Heart left ventricle (tissue), 16 donors: ENCODE measurements around the gene HDAC7. TPM values are rescaled to one million over a fixed set of nuclear protein-coding genes. Genes with fewer than 3 reads are reported as not detected.

Experiments used
- ATAC-seq, 4 donors: fragments of 200-7000 bp; cut with Tn5 transposase; one replicate each; pipeline ENCODE4 v1.9.1; 2020 to 2022; ENCODE audit warnings: moderate library complexity in 4 of 4, mild to moderate bottlenecking in 3 of 4, moderate number of reproducible peaks in 1 of 4
- DNase-seq, 5 donors: peaks; one replicate each; pipeline ENCODE4 v3.0.0-alpha.2; 2020
- H3K27ac ChIP-seq, 12 donors: fragments of 200-600 bp; sonication (generic) in 4 of 12; one replicate each; pipeline versions ENCODE4 v1.5.0 to v1.8.0; 2016 to 2022; ENCODE audit warnings: mild to moderate bottlenecking in 2 of 12
- H3K27me3 ChIP-seq, 9 donors: fragments of 200-600 bp; sonication (generic) in 2 of 9; one replicate each; pipeline versions ENCODE4 v1.5.1 to v1.8.0; 2016 to 2022; ENCODE audit warnings: mild to moderate bottlenecking in 3 of 9
- H3K36me3 ChIP-seq, 9 donors: fragments of 200-600 bp; sonication (generic) in 2 of 9; one replicate each; pipeline versions ENCODE4 v1.5.0 to v1.8.0; 2018 to 2022; ENCODE audit warnings: mild to moderate bottlenecking in 2 of 9
- H3K4me1 ChIP-seq, 12 donors: fragments of 200-600 bp; sonication (generic) in 4 of 12; one replicate each; pipeline versions ENCODE4 v1.5.0 to v1.8.0; 2016 to 2022; ENCODE audit warnings: mild to moderate bottlenecking in 3 of 12
- H3K4me3 ChIP-seq, 12 donors: fragments of 200-600 bp; sonication (generic) in 4 of 12; one replicate each; pipeline versions ENCODE4 v1.5.0 to v1.8.0; 2017 to 2022; ENCODE audit warnings: mild to moderate bottlenecking in 9 of 12, moderate library complexity in 4 of 12
- H3K9me3 ChIP-seq, 12 donors: fragments of 200-600 bp; sonication (generic) in 4 of 12; one replicate each; pipeline versions ENCODE4 v1.5.0 to v1.8.0; 2016 to 2022; ENCODE audit warnings: mild to moderate bottlenecking in 1 of 12
- POLR2A ChIP-seq, 2 donors: fragments of 450-650 bp; IDR thresholded peaks; one replicate each; pipeline ENCODE4 v1.6.1; 2017; ENCODE audit warnings: antibody characterized with exemption in 2 of 2, mild to moderate bottlenecking in 2 of 2, moderate library complexity in 2 of 2
- WGBS, 4 donors: extraction: QIAGEN DNeasy Blood & Tissue Kit in 2 of 4; methylation state at CpG; one replicate each; pipeline versions ENCODE4 v1.1.5 to v1.1.7; 2013 to 2018; 5-methylcytosine and 5-hydroxymethylcytosine counted together
- intact Hi-C, 10 donors: fragments of 100-400 bp; cut with DNase I; formaldehyde crosslinking; loops; one replicate each; pipeline versions ENCODE4 v1.11.1 to v1.14.2; 2022
- polyA plus RNA-seq, 2 donors: library from polyadenylated mRNA; stranded (reverse); fragments of 200-250 nt; gene quantifications; one replicate each; pipeline ENCODE4 v1.2.3, GENCODE V29; 2013
- total RNA-seq, 9 donors: library from RNA; depleted of rRNA in 2 of 9; stranded (reverse); fragments of >200 nt in 2 of 9; fragmentation: NEBNext Ultra II Directional in 3 of 9; extraction: Animal tissue kit (Norgen Biotek cat#: 25700) in 3 of 9; gene quantifications; one replicate each; pipeline versions ENCODE4 v1.1.0 to v1.2.4, GENCODE V29; 2016 to 2023
- TF ChIP-seq, protein P1 (sequence below), 12 donors: fragments of 200-600 bp; sonication (generic) in 4 of 12; IDR thresholded peaks; one replicate each; pipeline versions ENCODE4 v1.5.0 to v1.8.0; 2018 to 2022; ENCODE audit warnings: antibody characterized with exemption in 12 of 12, mild to moderate bottlenecking in 5 of 12
- donor health status: ischemic (EF 13 %, LVEDD 7.1; RV severe dilation, severe dysfunction).
- donor health status: healthy with polysubstance abuse.
- donor health status: DM: no; HTN: yes; CAD: no.
- donor health status: DM: no; HTN: no; CAD: no.
- donor health status: ischemic (EF 25% LVEDD 6.9; RV normal size, moderate dysfunction).
- donor health status: ischemic (EF 25% LVEDD 5.7; RV mildly dilated, moderate dysfunction).
- donor health status: healthy.
- donor health status: DM: yes; HTN: yes; CAD: no.
- donor health status: ischemic (EF 35%, LVEDD 5.7; RV mildly dilated, moderate dysfunction).
- donor health status: nonischemic (EF 11% LVEDD 7.7; RV severe dilation, severe dysfunction).
- donor health status: DM: yes; HTN: yes; CAD: no.
- donor health status: PGD.
- donor health status: ischemic (EF 29% LVEDD 5.4; RV normal size, mild dysfunction).
- donor health status: nonischemic (EF 23%, LVEDD 6.1; RV moderate dilation, normal function).

HDAC7 gene
- total and polyA plus RNA-seq, 11 donors = 27.4 to 63.0 (median 39.3) TPM

- TF ChIP-seq POLR2A (IDR thresholded peaks at IDR 0.05) = peak in 1 of 2 donors; percentile 7
- TF ChIP-seq, protein P1, sequence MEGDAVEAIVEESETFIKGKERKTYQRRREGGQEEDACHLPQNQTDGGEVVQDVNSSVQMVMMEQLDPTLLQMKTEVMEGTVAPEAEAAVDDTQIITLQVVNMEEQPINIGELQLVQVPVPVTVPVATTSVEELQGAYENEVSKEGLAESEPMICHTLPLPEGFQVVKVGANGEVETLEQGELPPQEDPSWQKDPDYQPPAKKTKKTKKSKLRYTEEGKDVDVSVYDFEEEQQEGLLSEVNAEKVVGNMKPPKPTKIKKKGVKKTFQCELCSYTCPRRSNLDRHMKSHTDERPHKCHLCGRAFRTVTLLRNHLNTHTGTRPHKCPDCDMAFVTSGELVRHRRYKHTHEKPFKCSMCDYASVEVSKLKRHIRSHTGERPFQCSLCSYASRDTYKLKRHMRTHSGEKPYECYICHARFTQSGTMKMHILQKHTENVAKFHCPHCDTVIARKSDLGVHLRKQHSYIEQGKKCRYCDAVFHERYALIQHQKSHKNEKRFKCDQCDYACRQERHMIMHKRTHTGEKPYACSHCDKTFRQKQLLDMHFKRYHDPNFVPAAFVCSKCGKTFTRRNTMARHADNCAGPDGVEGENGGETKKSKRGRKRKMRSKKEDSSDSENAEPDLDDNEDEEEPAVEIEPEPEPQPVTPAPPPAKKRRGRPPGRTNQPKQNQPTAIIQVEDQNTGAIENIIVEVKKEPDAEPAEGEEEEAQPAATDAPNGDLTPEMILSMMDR (IDR thresholded peaks at IDR 0.05) = peak; percentile 27 to 62 (median 50)
- Histone ChIP-seq H3K4me1 (peaks cover 4 to 70% (median 47%) of the 10 kb centered on the region in 12 donors), H3K9me3 (no peaks in the 10 kb centered on the region), H3K27ac (peak within 1 kb of the TSS; percentile 64 to 90 (median 82)), H3K4me3 (peak within 1 kb of the TSS; percentile 42 to 76 (median 64)), H3K27me3 (no peaks in the 10 kb centered on the region), H3K36me3 (peaks cover 0 to 3% (median 0%) of the 10 kb centered on the region in 9 donors)
- 2 to 8% (median 3%) methylated on average over 34 to 57 of the region's 57 CpGs for WGBS, 4 donors
- peak; percentile 89 to 93 (median 91) for DNase-seq
- peak; percentile 76 to 90 (median 88) for ATAC-seq
- intact Hi-C loops = loop anchor here in 5 of 10 donors (1.0 to 5.0 kb wide), 4 partner anchors 18 to 42 kb away; no protein-coding TSS in a partner anchor
Observed at GRCh38 chr12:47758834-47759690, 60.6 kb downstream of the HDAC7 start, which contains the start of gene RAPGEF3. RAPGEF3 (minus strand) TSS chr12:47758880; CDS start chr12:47758556, 324 bp downstream.

DNA sequence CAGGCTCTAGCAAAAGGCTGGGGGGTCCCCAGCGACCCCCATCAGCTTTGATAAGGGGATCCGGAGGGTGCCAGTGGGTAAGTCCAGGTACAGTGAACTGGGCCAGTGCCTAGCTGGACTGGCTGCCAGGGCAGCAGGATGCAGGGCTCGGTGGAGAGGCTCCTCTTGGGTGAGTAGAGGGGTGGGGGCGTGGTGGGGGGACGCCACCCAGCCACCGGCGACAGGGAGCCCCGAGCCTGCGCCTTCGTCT, 61.2 kb downstream of the HDAC7 start:
- Histone ChIP-seq H3K27ac (peak overlapping the region; percentile 64 to 90 (median 82)), H3K27me3 (no peaks in the 10 kb centered on the region), H3K4me1 (peaks cover 10 to 74% (median 51%) of the 10 kb centered on the region in 12 donors), H3K4me3 (peak overlapping the region; percentile 42 to 76 (median 64)), H3K9me3 (no peaks in the 10 kb centered on the region), H3K36me3 (peaks cover 0 to 4% (median 0%) of the 10 kb centered on the region in 9 donors)
- peak in 1 of 2 donors; percentile 10 for TF ChIP-seq POLR2A (IDR thresholded peaks at IDR 0.05)
- TF ChIP-seq, protein P1 (IDR thresholded peaks at IDR 0.05) = no peak
- WGBS, 4 donors = 2 to 4% (median 3%) methylated on average over 8 to 10 of the region's 10 CpGs
- intact Hi-C loops = loop anchor here in 4 of 10 donors (2.0 to 5.0 kb wide), 3 partner anchors 18 to 42 kb away; no protein-coding TSS in a partner anchor
- DNase-seq (no peak), ATAC-seq (no peak)

DNA sequence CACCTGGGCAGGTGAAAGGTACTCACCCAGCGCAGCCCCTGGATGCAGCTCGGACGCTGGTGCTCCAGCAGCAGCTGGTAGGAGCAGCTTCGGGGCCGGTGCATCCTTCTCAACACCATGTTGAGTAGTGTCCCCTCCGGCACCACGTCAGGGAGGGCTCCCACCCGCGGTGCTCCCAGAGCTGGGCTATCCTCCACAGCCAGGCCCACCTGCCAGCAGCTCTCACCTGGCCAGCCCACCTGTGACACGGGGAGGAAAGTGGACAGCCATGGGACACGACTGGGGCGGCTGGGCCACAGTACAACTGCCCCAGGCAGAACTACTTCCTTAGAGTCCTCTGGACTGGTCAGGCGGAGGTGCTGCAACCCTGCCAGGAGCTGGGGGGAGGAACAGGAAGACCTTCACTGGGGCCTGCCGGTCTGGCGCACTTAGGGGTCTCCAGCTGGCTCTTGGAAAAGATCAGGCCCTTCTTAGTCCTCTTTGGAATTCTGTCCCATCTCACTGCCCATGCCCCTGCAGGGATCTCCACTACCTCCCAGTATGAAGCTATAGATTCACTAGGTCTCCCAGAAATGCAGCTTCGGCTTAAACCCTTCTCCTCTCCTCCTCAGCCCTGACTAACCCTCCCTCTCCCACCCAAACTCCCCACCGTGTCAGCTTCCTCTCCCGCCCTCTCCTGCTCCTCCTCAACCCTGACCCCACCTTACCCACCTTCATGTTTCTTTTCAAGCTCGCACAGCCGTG, 61.7 kb downstream of the HDAC7 start:
- peak overlapping the region; percentile 64 to 90 (median 82) for H3K27ac ChIP-seq
- intact Hi-C loops = loop anchor here in 4 of 10 donors (2.0 to 5.0 kb wide), 3 partner anchors 17 to 41 kb away; no protein-coding TSS in a partner anchor
- H3K4me1 ChIP-seq = peaks cover 13 to 74% (median 51%) of the 10 kb centered on the region in 12 donors
- H3K9me3 ChIP-seq = no peaks in the 10 kb centered on the region
- TF ChIP-seq, protein P1 (IDR thresholded peaks at IDR 0.05) = no peak
- TF ChIP-seq POLR2A (IDR thresholded peaks at IDR 0.05) = no peak
- no peaks in the 10 kb centered on the region for H3K27me3 ChIP-seq
- H3K4me3 ChIP-seq = peak overlapping the region; percentile 42 to 76 (median 64)
- DNase-seq = peak in 4 of 5 donors; percentile 58 to 76 (median 68)
- peak in 1 of 4 donors; percentile 32 for ATAC-seq
- peaks cover 0 to 4% (median 0%) of the 10 kb centered on the region in 9 donors for H3K36me3 ChIP-seq
- WGBS, 4 donors = 36 to 50% (median 48%) methylated on average over 17 to 20 of the region's 20 CpGs
